Measurements from ENCODE around the gene PIK3C3.
A peak's percentile ranks its signal among the peaks of the same experiment; 100 is the strongest.

DNA sequence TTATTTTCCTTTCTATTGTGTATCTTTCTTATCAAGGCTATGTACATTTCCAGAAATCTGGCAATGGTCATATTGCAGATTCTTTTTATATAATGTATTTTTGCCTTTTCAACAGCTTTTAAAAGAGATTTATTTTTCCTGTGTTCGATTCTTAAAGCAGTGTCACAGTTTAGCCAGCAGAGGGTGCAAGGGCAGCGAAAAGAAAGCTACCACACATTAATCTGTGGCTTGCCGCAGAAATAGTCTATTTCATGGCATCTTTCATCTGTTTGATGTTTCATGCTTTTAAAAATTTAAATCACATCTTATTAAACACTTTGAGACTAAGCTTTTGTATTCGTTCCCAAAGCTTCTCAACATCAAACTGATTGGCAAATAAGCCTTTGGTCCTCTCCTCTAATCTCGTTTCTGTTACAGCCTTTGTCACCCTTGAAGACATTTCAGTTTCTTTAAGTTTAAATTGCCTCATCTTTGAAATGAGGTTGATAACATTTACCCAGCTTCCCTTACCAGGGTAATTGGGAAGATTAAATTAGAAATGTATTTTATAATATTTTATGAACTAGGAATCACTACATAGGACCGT lies 73.3 kb downstream of the PIK3C3 start:
- TF ChIP-seq, protein P1, sequence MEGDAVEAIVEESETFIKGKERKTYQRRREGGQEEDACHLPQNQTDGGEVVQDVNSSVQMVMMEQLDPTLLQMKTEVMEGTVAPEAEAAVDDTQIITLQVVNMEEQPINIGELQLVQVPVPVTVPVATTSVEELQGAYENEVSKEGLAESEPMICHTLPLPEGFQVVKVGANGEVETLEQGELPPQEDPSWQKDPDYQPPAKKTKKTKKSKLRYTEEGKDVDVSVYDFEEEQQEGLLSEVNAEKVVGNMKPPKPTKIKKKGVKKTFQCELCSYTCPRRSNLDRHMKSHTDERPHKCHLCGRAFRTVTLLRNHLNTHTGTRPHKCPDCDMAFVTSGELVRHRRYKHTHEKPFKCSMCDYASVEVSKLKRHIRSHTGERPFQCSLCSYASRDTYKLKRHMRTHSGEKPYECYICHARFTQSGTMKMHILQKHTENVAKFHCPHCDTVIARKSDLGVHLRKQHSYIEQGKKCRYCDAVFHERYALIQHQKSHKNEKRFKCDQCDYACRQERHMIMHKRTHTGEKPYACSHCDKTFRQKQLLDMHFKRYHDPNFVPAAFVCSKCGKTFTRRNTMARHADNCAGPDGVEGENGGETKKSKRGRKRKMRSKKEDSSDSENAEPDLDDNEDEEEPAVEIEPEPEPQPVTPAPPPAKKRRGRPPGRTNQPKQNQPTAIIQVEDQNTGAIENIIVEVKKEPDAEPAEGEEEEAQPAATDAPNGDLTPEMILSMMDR (IDR thresholded peaks at IDR 0.05; ENCODE audit: low read depth, low read length, poor library complexity, severe bottlenecking) = peak; percentile 72
- TF ChIP-seq EZH2phosphoT487 (IDR thresholded peaks at IDR 0.05; ENCODE audit: borderline replicate concordance, low read length) = no peak
